PC-3 (cell line): Measurements from ENCODE around the gene TCOF1. TPM values are rescaled to one million over a fixed set of nuclear protein-coding genes. Genes with fewer than 3 reads are reported as not detected.

Experiments
- ATAC-seq: fragments of 200-7000 bp; cut with Tn5 transposase; 2 replicates; pipeline ENCODE4 v1.9.1; 2020; ENCODE audit warnings: mild to moderate bottlenecking, moderate library complexity
- BruUV-seq: library from RNA; stranded (reverse); fragments of 400-500 nt; replicated peaks from 2 replicates; lab custom pipeline; 2021; lab: Mats Ljungman, UMichigan
- CTCF ChIA-PET: fragments of 300-600 bp; sonication (Branson Sonifier 250); formaldehyde crosslinking; loops from one replicate; lab custom pipeline; 2022; ENCODE audit warnings: antibody characterized with exemption; lab: Charles Lee
- POLR2A ChIA-PET: fragments of 300-600 bp; sonication (Branson Sonifier 250); formaldehyde crosslinking; loops from one replicate; lab custom pipeline; 2022; ENCODE audit warnings: antibody characterized with exemption; ENCODE audit not compliant: unreplicated experiment; lab: Charles Lee
- DNase-seq: peaks from one replicate; pipeline ENCODE4 v3.0.0-alpha.2; 2015
- H2AFZ ChIP-seq: fragments of 300-600 bp; sonication (generic); 2 replicates; pipeline ENCODE4 v1.6.0; 2016; ENCODE audit warnings: antibody characterized with exemption, low read length
- H3F3A ChIP-seq: fragments of 300-600 bp; sonication (generic); one replicate; pipeline ENCODE4 v1.6.0; 2017; ENCODE audit warnings: antibody characterized with exemption, low read length, control low read depth, mild to moderate bottlenecking; ENCODE audit not compliant: unreplicated experiment
- H3K27ac ChIP-seq: fragments of 300-600 bp; sonication (generic); 2 replicates; pipeline ENCODE4 v1.5.1; 2016; ENCODE audit warnings: mild to moderate bottlenecking, low read length
- H3K27me3 ChIP-seq: fragments of 300-600 bp; sonication (generic); 2 replicates; pipeline ENCODE4 v1.6.1; 2016; ENCODE audit warnings: low read length, mixed read lengths
- H3K36me3 ChIP-seq: fragments of 300-600 bp; sonication (generic); 2 replicates; pipeline ENCODE4 v1.6.1; 2016; ENCODE audit warnings: low read depth, mixed run types, low read length, mixed read lengths
- H3K4me1 ChIP-seq: fragments of 300-600 bp; sonication (generic); 2 replicates; pipeline ENCODE4 v1.5.1; 2016; ENCODE audit warnings: low read length; ENCODE audit not compliant: insufficient read depth
- H3K4me2 ChIP-seq: fragments of 300-600 bp; sonication (generic); 2 replicates; pipeline ENCODE4 v1.6.0; 2016; ENCODE audit warnings: low read length
- H3K4me3 ChIP-seq: fragments of 300-600 bp; sonication (generic); 2 replicates; pipeline ENCODE4 v1.5.1; 2016; ENCODE audit warnings: mild to moderate bottlenecking, low read length, mixed read lengths
- H3K79me2 ChIP-seq: fragments of 300-600 bp; sonication (generic); 2 replicates; pipeline ENCODE4 v1.6.1; 2017; ENCODE audit warnings: low read length, mixed read lengths
- H3K9ac ChIP-seq: fragments of 300-600 bp; sonication (generic); 2 replicates; pipeline ENCODE4 v1.6.0; 2016; ENCODE audit warnings: mild to moderate bottlenecking, low read length
- H3K9me2 ChIP-seq: fragments of 300-600 bp; sonication (generic); replicated peaks from 2 replicates; pipeline ENCODE4 v1.6.1; 2016; ENCODE audit warnings: mixed run types, low read length, mixed read lengths
- H3K9me3 ChIP-seq: fragments of 300-600 bp; sonication (generic); 2 replicates; pipeline ENCODE4 v1.6.1; 2016; ENCODE audit warnings: low read length, mixed read lengths
- H4K20me1 ChIP-seq: fragments of 300-600 bp; sonication (generic); 2 replicates; pipeline ENCODE4 v1.6.1; 2016; ENCODE audit warnings: low read length, mixed read lengths
- EZH2 ChIP-seq: fragments of 300-600 bp; sonication (generic); IDR thresholded peaks from one replicate; pipeline ENCODE4 v1.6.1; 2017; ENCODE audit warnings: antibody characterized with exemption, mild to moderate bottlenecking, low read length; ENCODE audit not compliant: unreplicated experiment
- EZH2phosphoT487 ChIP-seq: fragments of 300-600 bp; sonication (generic); IDR thresholded peaks from 2 replicates; pipeline ENCODE4 v1.6.1; 2018; ENCODE audit warnings: mild to moderate bottlenecking, antibody characterized with exemption, low read length, borderline replicate concordance
- intact Hi-C: fragments of 100-400 bp; cut with micrococcal nuclease; formaldehyde crosslinking; loops from 2 replicates; pipeline ENCODE4 v1.9.0; 2023
- total RNA-seq: library from RNA; depleted of rRNA; stranded (reverse); fragments of >200 nt; gene quantifications from 2 replicates; pipeline ENCODE4 v1.2.3, GENCODE V29; 2014
- TF ChIP-seq, protein P1 (sequence below): fragments of 300-600 bp; sonication (generic); conservative IDR thresholded peaks from 2 replicates; pipeline ENCODE4 v1.5.1; 2017; ENCODE audit warnings: antibody characterized with exemption, low read depth, mild to moderate bottlenecking, low read length

The TCOF1 gene
- total RNA-seq, 1 experiment from 2014 or later, result 113 TPM

- BruUV-seq, result no TSS peak
- no peak for TF ChIP-seq EZH2phosphoT487
- TF ChIP-seq, protein P1, sequence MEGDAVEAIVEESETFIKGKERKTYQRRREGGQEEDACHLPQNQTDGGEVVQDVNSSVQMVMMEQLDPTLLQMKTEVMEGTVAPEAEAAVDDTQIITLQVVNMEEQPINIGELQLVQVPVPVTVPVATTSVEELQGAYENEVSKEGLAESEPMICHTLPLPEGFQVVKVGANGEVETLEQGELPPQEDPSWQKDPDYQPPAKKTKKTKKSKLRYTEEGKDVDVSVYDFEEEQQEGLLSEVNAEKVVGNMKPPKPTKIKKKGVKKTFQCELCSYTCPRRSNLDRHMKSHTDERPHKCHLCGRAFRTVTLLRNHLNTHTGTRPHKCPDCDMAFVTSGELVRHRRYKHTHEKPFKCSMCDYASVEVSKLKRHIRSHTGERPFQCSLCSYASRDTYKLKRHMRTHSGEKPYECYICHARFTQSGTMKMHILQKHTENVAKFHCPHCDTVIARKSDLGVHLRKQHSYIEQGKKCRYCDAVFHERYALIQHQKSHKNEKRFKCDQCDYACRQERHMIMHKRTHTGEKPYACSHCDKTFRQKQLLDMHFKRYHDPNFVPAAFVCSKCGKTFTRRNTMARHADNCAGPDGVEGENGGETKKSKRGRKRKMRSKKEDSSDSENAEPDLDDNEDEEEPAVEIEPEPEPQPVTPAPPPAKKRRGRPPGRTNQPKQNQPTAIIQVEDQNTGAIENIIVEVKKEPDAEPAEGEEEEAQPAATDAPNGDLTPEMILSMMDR, result no peak
- no peak for TF ChIP-seq EZH2
- Histone ChIP-seq H3K36me3 (no peaks in the 10 kb centered on the region), H3K4me1 (peaks cover 5% of the 10 kb centered on the region), H3K9me2 (no peaks in the 10 kb centered on the region), H3K9me3 (no peaks in the 10 kb centered on the region), H3K4me3 (no peak overlapping the region), H2AFZ (no peak overlapping the region), H3K9ac (no peak overlapping the region), H4K20me1 (no peaks in the 10 kb centered on the region), H3K79me2 (no peaks in the 10 kb centered on the region), H3F3A (no peaks in the 10 kb centered on the region), H3K4me2 (no peak overlapping the region), H3K27ac (no peak overlapping the region), H3K27me3 (no peaks in the 10 kb centered on the region)
- no peak for ATAC-seq
- CTCF ChIA-PET, result no interaction called here
- DNase-seq, result no peak
- intact Hi-C loops, result no loop called here
- POLR2A ChIA-PET, result no interaction called here
These were observed 10.9 kb upstream of the TCOF1 start for GRCh38 chr5:150346592-150346991.

GRCh38 chr5:150347003-150347402 is 10.5 kb upstream of the TCOF1 start:
- Histone ChIP-seq H3K27me3 (no peaks in the 10 kb centered on the region), H3K27ac (no peak overlapping the region), H3F3A (no peaks in the 10 kb centered on the region), H3K4me2 (no peak overlapping the region), H3K4me1 (peaks cover 5% of the 10 kb centered on the region), H3K9me2 (no peaks in the 10 kb centered on the region), H3K79me2 (no peaks in the 10 kb centered on the region), H4K20me1 (no peaks in the 10 kb centered on the region), H3K36me3 (no peaks in the 10 kb centered on the region), H3K4me3 (no peak overlapping the region), H3K9me3 (no peaks in the 10 kb centered on the region), H2AFZ (no peak overlapping the region), H3K9ac (no peak overlapping the region)
- intact Hi-C loops, result no loop called here
- no peak for DNase-seq
- ChIA-PET CTCF (no interaction called here), POLR2A (no interaction called here)
- no peak for TF ChIP-seq EZH2phosphoT487
- TF ChIP-seq, protein P1, result no peak
- TF ChIP-seq EZH2, result no peak
- no TSS peak for BruUV-seq
- ATAC-seq, result no peak

GRCh38 chr5:150347451-150347850 is 10.0 kb upstream of the TCOF1 start:
- intact Hi-C loops, result no loop called here
- peaks cover 5% of the 10 kb centered on the region for H3K4me1 ChIP-seq
- no TSS peak for BruUV-seq
- POLR2A ChIA-PET, result no interaction called here
- no peak for TF ChIP-seq EZH2phosphoT487
- H2AFZ ChIP-seq, result no peak overlapping the region
- no peaks in the 10 kb centered on the region for H3F3A ChIP-seq
- no peaks in the 10 kb centered on the region for H3K36me3 ChIP-seq
- no peaks in the 10 kb centered on the region for H3K9me2 ChIP-seq
- no peaks in the 10 kb centered on the region for H3K9me3 ChIP-seq
- no peaks in the 10 kb centered on the region for H3K27me3 ChIP-seq
- no peaks in the 10 kb centered on the region for H3K79me2 ChIP-seq
- H3K4me2 ChIP-seq, result no peak overlapping the region
- DNase-seq (no peak), ATAC-seq (no peak)
- H3K4me3 ChIP-seq, result no peak overlapping the region
- CTCF ChIA-PET, result no interaction called here
- no peak overlapping the region for H3K27ac ChIP-seq
- no peak overlapping the region for H3K9ac ChIP-seq
- no peaks in the 10 kb centered on the region for H4K20me1 ChIP-seq
